Panc1 (cell line): ENCODE data around the gene PROK2. TPM values are rescaled to one million over a fixed set of nuclear protein-coding genes. Genes with fewer than 3 reads are reported as not detected.

ENCODE experiments used
- ATAC-seq: fragments of 200-7000 bp; cut with Tn5 transposase; 2 replicates; pipeline ENCODE4 v1.9.1; 2020; ENCODE audit warnings: mild to moderate bottlenecking, moderate library complexity
- BruUV-seq: library from RNA; stranded (reverse); fragments of 400-500 nt; replicated peaks from 2 replicates; lab custom pipeline; 2021; lab: Mats Ljungman, UMichigan
- CTCF ChIA-PET: fragments of 300-600 bp; sonication (Branson Sonifier 250); formaldehyde crosslinking; loops from one replicate; lab custom pipeline; 2022; ENCODE audit warnings: antibody characterized with exemption; lab: Charles Lee
- POLR2A ChIA-PET: fragments of 300-600 bp; sonication (Branson Sonifier 250); formaldehyde crosslinking; loops from one replicate; lab custom pipeline; 2022; ENCODE audit warnings: antibody characterized with exemption; lab: Charles Lee
- DNase-seq: peaks from one replicate; pipeline ENCODE4 v3.0.0-alpha.2; 2010; ENCODE audit warnings: low read depth, low spot score
- H3K27ac ChIP-seq: 2 replicates; pipeline ENCODE4 v1.5.1; 2011; ENCODE audit warnings: mild to moderate bottlenecking, low read length, inconsistent platforms
- H3K27me3 ChIP-seq: fragments of 200-500 bp; sonication (Bioruptor generic); 2 replicates; pipeline ENCODE4 v1.6.0; 2014; ENCODE audit warnings: low read length, inconsistent platforms; ENCODE audit not compliant: control insufficient read depth, insufficient read depth
- H3K36me3 ChIP-seq: fragments of 200-500 bp; sonication (Bioruptor generic); 2 replicates; pipeline ENCODE4 v1.5.1; 2014; ENCODE audit warnings: inconsistent platforms, mild to moderate bottlenecking, low read length, moderate library complexity; ENCODE audit not compliant: control insufficient read depth, insufficient read depth
- H3K4me1 ChIP-seq: 2 replicates; pipeline ENCODE4 v1.5.1; 2011; ENCODE audit warnings: inconsistent platforms, mild to moderate bottlenecking, low read length, moderate library complexity; ENCODE audit not compliant: control insufficient read depth, insufficient read depth
- H3K4me3 ChIP-seq, 2 experiments: 2 replicates each; pipeline ENCODE4 v1.5.1; 2011 to 2012; ENCODE audit warnings: low read depth in 2 of 2, low read length in 2 of 2, mild to moderate bottlenecking in 2 of 2, inconsistent platforms in 1 of 2, moderate library complexity in 1 of 2
- H3K9me3 ChIP-seq: fragments of 200-500 bp; sonication (Bioruptor generic); 2 replicates; pipeline ENCODE4 v1.5.1; 2014; ENCODE audit warnings: low read depth, mild to moderate bottlenecking, inconsistent platforms, low read length, moderate library complexity; ENCODE audit not compliant: control insufficient read depth, insufficient read depth
- CTCF ChIP-seq: fragments of 450-650 bp; IDR thresholded peaks from 2 replicates; pipeline ENCODE4 v1.5.1; 2017; ENCODE audit warnings: mild to moderate bottlenecking
- POLR2AphosphoS5 ChIP-seq: IDR thresholded peaks from 2 replicates; pipeline ENCODE4 v1.6.1; 2012; ENCODE audit warnings: mild to moderate bottlenecking, low read depth, low read length, moderate library complexity
- REST ChIP-seq, 2 experiments: IDR thresholded peaks; 2 replicates each; pipeline ENCODE4 v1.6.1; 2011 to 2012; ENCODE audit warnings: low read depth in 2 of 2, control low read depth in 1 of 2, low read length in 1 of 2, mild to moderate bottlenecking in 1 of 2, moderate library complexity in 1 of 2; ENCODE audit not compliant: insufficient read depth in 1 of 2
- SIN3A ChIP-seq: IDR thresholded peaks from 2 replicates; pipeline ENCODE4 v1.6.1; 2012; ENCODE audit warnings: low read depth, mild to moderate bottlenecking, low read length, moderate library complexity, borderline replicate concordance; ENCODE audit not compliant: insufficient read depth
- TCF7L2 ChIP-seq: IDR thresholded peaks from 2 replicates; pipeline ENCODE4 v1.6.1; 2011; ENCODE audit warnings: mild to moderate bottlenecking, low read depth, low read length, inconsistent platforms
- in situ Hi-C: cut with HindIII; loops from 2 replicates; pipeline ENCODE4 v1.10.0; 2016; ENCODE audit warnings: low sequenced_read_pairs, low pct_unique_long_range_greater_than_20kb
- intact Hi-C: fragments of 100-400 bp; cut with micrococcal nuclease; formaldehyde crosslinking; loops from one replicate; pipeline ENCODE4 v1.10.0; 2022; ENCODE audit not compliant: unreplicated experiment
- total RNA-seq: library from RNA; stranded (reverse); gene quantifications from one replicate; pipeline ENCODE4 v1.2.1, GENCODE V29; 2021; ENCODE audit not compliant: unreplicated experiment

PROK2 gene
- total RNA-seq, 1 experiment from 2014 or later, result not detected

GRCh38 chr3:71771126-71771525 is 13.8 kb downstream of the PROK2 start:
- no TSS peak for BruUV-seq
- ChIA-PET POLR2A (no interaction called here), CTCF (no interaction called here)
- H3K4me1 ChIP-seq, result no peaks in the 10 kb centered on the region
- H3K36me3 ChIP-seq, result no peaks in the 10 kb centered on the region
- no peak overlapping the region for H3K4me3 ChIP-seq
- no peak overlapping the region for H3K27ac ChIP-seq
- intact Hi-C loops, result no loop called here
- no peaks in the 10 kb centered on the region; the same call in 1 of the 2 replicates for H3K27me3 ChIP-seq
- DNase-seq, result no peak
- no peak for ATAC-seq
- H3K9me3 ChIP-seq, result no peaks in the 10 kb centered on the region
- no peak for TF ChIP-seq TCF7L2
- no peak for TF ChIP-seq SIN3A
- in situ Hi-C loops, result no loop called here

- no peak for DNase-seq
- TF ChIP-seq CTCF (no peak), TCF7L2 (no peak), SIN3A (no peak), POLR2AphosphoS5 (no peak), REST (IDR thresholded peaks at IDR 0.05; ENCODE audit: insufficient read depth in 1 of 2, low read depth in 2 of 2, low read length in 1 of 2) (no peak)
- H3K4me1 ChIP-seq, result no peaks in the 10 kb centered on the region
- H3K27ac ChIP-seq, result no peak overlapping the region
- no TSS peak for BruUV-seq
- no peak overlapping the region for H3K4me3 ChIP-seq
- no peak for ATAC-seq
- peaks cover 2% of the 10 kb centered on the region; the same call in 1 of the 2 replicates for H3K27me3 ChIP-seq
- CTCF ChIA-PET, result no interaction called here
- in situ Hi-C loops, result no loop called here
- no peaks in the 10 kb centered on the region for H3K36me3 ChIP-seq
- POLR2A ChIA-PET, result no interaction called here
- intact Hi-C loops, result no loop called here
- H3K9me3 ChIP-seq, result no peaks in the 10 kb centered on the region
Measured at GRCh38 chr3:71763426-71763825, 21.5 kb downstream of the PROK2 start.

GRCh38 chr3:71760140-71760539 is 24.8 kb downstream of the PROK2 start:
- intact Hi-C loops (no loop called here), in situ Hi-C loops (no loop called here)
- Histone ChIP-seq H3K27ac (no peak overlapping the region), H3K36me3 (no peaks in the 10 kb centered on the region), H3K4me3 (no peak overlapping the region), H3K27me3 (peaks cover 2% of the 10 kb centered on the region; the same call in 1 of the 2 replicates), H3K9me3 (no peaks in the 10 kb centered on the region), H3K4me1 (no peaks in the 10 kb centered on the region)
- ATAC-seq (no peak), DNase-seq (no peak)
- no TSS peak for BruUV-seq
- POLR2A ChIA-PET, result interaction anchor here (0.6 kb wide), 1 partner anchor 1127 kb away, joined by 9 read pairs; no protein-coding TSS in a partner anchor
- CTCF ChIA-PET, result no interaction called here
- TF ChIP-seq SIN3A, result no peak
- TF ChIP-seq CTCF, result no peak
- no peak for TF ChIP-seq REST (IDR thresholded peaks at IDR 0.05; ENCODE audit: insufficient read depth in 1 of 2, low read depth in 2 of 2, low read length in 1 of 2)
- no peak for TF ChIP-seq POLR2AphosphoS5
- no peak for TF ChIP-seq TCF7L2
